Measurements from ENCODE around the gene MSH5.
"Not testable (repeated sequence)": the region's sequence is repeated elsewhere in the genome, so short reads cannot be mapped to it uniquely, and the experiment has no call there.

Gene MSH5

GRCh38 chr6:31701666-31702404 is 38.0 kb upstream of the MSH5 start:
- Histone ChIP-seq H3K4me1 (ENCODE audit: control insufficient read depth, insufficient read depth, low read length, poor library complexity, severe bottlenecking) (peaks cover 18% of the 10 kb centered on the region), H3K27me3 (replicated peaks; ENCODE audit: control insufficient read depth, insufficient read depth, low read length, poor library complexity, severe bottlenecking) (no peaks in the 10 kb centered on the region)

GRCh38 chr6:31702405-31702818 is 37.4 kb upstream of the MSH5 start:
- peaks cover 18% of the 10 kb centered on the region for H3K4me1 ChIP-seq (ENCODE audit: control insufficient read depth, insufficient read depth, low read length, poor library complexity, severe bottlenecking)
- H3K27ac ChIP-seq (ENCODE audit: insufficient read depth, low read length, poor library complexity, severe bottlenecking): peak overlapping the region; percentile 99
- no peaks in the 10 kb centered on the region for H3K27me3 ChIP-seq (replicated peaks; ENCODE audit: control insufficient read depth, insufficient read depth, low read length, poor library complexity, severe bottlenecking)
- H3K36me3 ChIP-seq (ENCODE audit: control insufficient read depth, insufficient read depth, low read length): peaks cover 9% of the 10 kb centered on the region
- H3K4me3 ChIP-seq (ENCODE audit: insufficient read depth, low read depth, low read length, poor library complexity, severe bottlenecking): peak overlapping the region; percentile 91
- H3K9me3 ChIP-seq (ENCODE audit: control insufficient read depth, low read length): no peaks in the 10 kb centered on the region
- no peak for DNase-seq

More at GRCh38 chr6:31701666-31702404, 38.0 kb upstream of the MSH5 start:
- no peak overlapping the region for H3K27ac ChIP-seq (ENCODE audit: insufficient read depth, low read length, poor library complexity, severe bottlenecking)
- H3K4me3 ChIP-seq (ENCODE audit: insufficient read depth, low read depth, low read length, poor library complexity, severe bottlenecking): peak overlapping the region; percentile 91
- peaks cover 11% of the 10 kb centered on the region for H3K36me3 ChIP-seq (ENCODE audit: control insufficient read depth, insufficient read depth, low read length)
- DNase-seq: no peak
- H3K9me3 ChIP-seq (ENCODE audit: control insufficient read depth, low read length): no peaks in the 10 kb centered on the region

GRCh38 chr6:31702819-31703716 is 36.7 kb upstream of the MSH5 start, which contains the start of gene ABHD16A:
ABHD16A (minus strand) TSS chr6:31703324; CDS start chr6:31703281, 43 bp downstream.
- H3K36me3 ChIP-seq (ENCODE audit: control insufficient read depth, insufficient read depth, low read length): peaks cover 9% of the 10 kb centered on the region
- DNase-seq: peak; percentile 89 to 94 (median 94)
- H3K9me3 ChIP-seq (ENCODE audit: control insufficient read depth, low read length): no peaks in the 10 kb centered on the region
- H3K27me3 ChIP-seq (replicated peaks; ENCODE audit: control insufficient read depth, insufficient read depth, low read length, poor library complexity, severe bottlenecking): no peaks in the 10 kb centered on the region
- H3K27ac ChIP-seq (ENCODE audit: insufficient read depth, low read length, poor library complexity, severe bottlenecking): peak within 1 kb of the TSS; percentile 99
- peaks cover 18% of the 10 kb centered on the region for H3K4me1 ChIP-seq (ENCODE audit: control insufficient read depth, insufficient read depth, low read length, poor library complexity, severe bottlenecking)
- H3K4me3 ChIP-seq (ENCODE audit: insufficient read depth, low read depth, low read length, poor library complexity, severe bottlenecking): peak within 1 kb of the TSS; percentile 91

GRCh38 chr6:31705931-31706330 is 33.9 kb upstream of the MSH5 start:
- DNase-seq: no peak
- no peak overlapping the region for H3K4me3 ChIP-seq (ENCODE audit: insufficient read depth, low read depth, low read length, poor library complexity, severe bottlenecking)
- H3K27me3 ChIP-seq (replicated peaks; ENCODE audit: control insufficient read depth, insufficient read depth, low read length, poor library complexity, severe bottlenecking): no peaks in the 10 kb centered on the region
- no peak overlapping the region for H3K27ac ChIP-seq (ENCODE audit: insufficient read depth, low read length, poor library complexity, severe bottlenecking)
- H3K4me1 ChIP-seq (ENCODE audit: control insufficient read depth, insufficient read depth, low read length, poor library complexity, severe bottlenecking): peaks cover 15% of the 10 kb centered on the region
- H3K9me3 ChIP-seq (ENCODE audit: control insufficient read depth, low read length): no peaks in the 10 kb centered on the region
- H3K36me3 ChIP-seq (ENCODE audit: control insufficient read depth, insufficient read depth, low read length): no peaks in the 10 kb centered on the region

GRCh38 chr6:31706599-31706998 is 33.2 kb upstream of the MSH5 start, which contains the start of gene LY6G6F:
LY6G6F (plus strand) TSS chr6:31706866; CDS start chr6:31706907, 41 bp downstream.
- no peaks in the 10 kb centered on the region for H3K36me3 ChIP-seq (ENCODE audit: control insufficient read depth, insufficient read depth, low read length)
- H3K4me3 ChIP-seq (ENCODE audit: insufficient read depth, low read depth, low read length, poor library complexity, severe bottlenecking): no peak within 1 kb of the TSS
- DNase-seq: no peak
- no peaks in the 10 kb centered on the region for H3K27me3 ChIP-seq (replicated peaks; ENCODE audit: control insufficient read depth, insufficient read depth, low read length, poor library complexity, severe bottlenecking)
- H3K9me3 ChIP-seq (ENCODE audit: control insufficient read depth, low read length): no peaks in the 10 kb centered on the region
- H3K27ac ChIP-seq (ENCODE audit: insufficient read depth, low read length, poor library complexity, severe bottlenecking): no peak within 1 kb of the TSS
- H3K4me1 ChIP-seq (ENCODE audit: control insufficient read depth, insufficient read depth, low read length, poor library complexity, severe bottlenecking): peaks cover 12% of the 10 kb centered on the region

- Histone ChIP-seq H3K9me3 (ENCODE audit: control insufficient read depth, low read length) (no peaks in the 10 kb centered on the region), H3K27ac (ENCODE audit: insufficient read depth, low read length, poor library complexity, severe bottlenecking) (no peak overlapping the region), H3K36me3 (ENCODE audit: control insufficient read depth, insufficient read depth, low read length) (no peaks in the 10 kb centered on the region), H3K27me3 (replicated peaks; ENCODE audit: control insufficient read depth, insufficient read depth, low read length, poor library complexity, severe bottlenecking) (no peaks in the 10 kb centered on the region), H3K4me1 (ENCODE audit: control insufficient read depth, insufficient read depth, low read length, poor library complexity, severe bottlenecking) (peaks cover 3% of the 10 kb centered on the region), H3K4me3 (ENCODE audit: insufficient read depth, low read depth, low read length, poor library complexity, severe bottlenecking) (no peak overlapping the region)
- no peak for DNase-seq
Observed at GRCh38 chr6:31707701-31708100, 32.1 kb upstream of the MSH5 start.

GRCh38 chr6:31708224-31708623 is 31.6 kb upstream of the MSH5 start:
- Histone ChIP-seq H3K27ac (ENCODE audit: insufficient read depth, low read length, poor library complexity, severe bottlenecking) (no peak overlapping the region), H3K9me3 (ENCODE audit: control insufficient read depth, low read length) (no peaks in the 10 kb centered on the region), H3K4me1 (ENCODE audit: control insufficient read depth, insufficient read depth, low read length, poor library complexity, severe bottlenecking) (peaks cover 3% of the 10 kb centered on the region), H3K36me3 (ENCODE audit: control insufficient read depth, insufficient read depth, low read length) (no peaks in the 10 kb centered on the region), H3K4me3 (ENCODE audit: insufficient read depth, low read depth, low read length, poor library complexity, severe bottlenecking) (no peak overlapping the region), H3K27me3 (replicated peaks; ENCODE audit: control insufficient read depth, insufficient read depth, low read length, poor library complexity, severe bottlenecking) (no peaks in the 10 kb centered on the region)
- DNase-seq: no peak

DNA sequence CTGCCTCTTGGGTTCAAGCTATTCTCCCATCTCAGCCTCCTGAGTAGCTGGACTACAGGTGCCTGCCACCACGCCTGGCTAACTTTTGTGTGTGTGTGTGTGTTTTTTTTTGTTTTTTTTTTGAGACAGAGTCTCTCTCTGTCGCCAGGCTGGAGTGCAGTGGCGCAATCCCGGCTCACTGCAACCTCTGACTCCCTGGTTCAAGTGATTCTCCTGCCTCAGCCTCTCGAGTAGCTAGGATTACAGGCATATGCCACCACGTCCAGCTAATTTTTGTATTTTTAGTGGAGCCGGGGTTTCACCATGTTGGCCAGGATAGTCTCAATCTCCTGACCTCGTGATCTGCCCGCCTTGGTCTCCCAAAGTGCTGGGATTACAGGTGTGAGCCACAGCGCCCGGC is 30.6 kb upstream of the MSH5 start:
- H3K4me3 ChIP-seq (ENCODE audit: insufficient read depth, low read depth, low read length, poor library complexity, severe bottlenecking); H3K27ac ChIP-seq (ENCODE audit: insufficient read depth, low read length, poor library complexity, severe bottlenecking); H3K36me3 ChIP-seq (ENCODE audit: control insufficient read depth, insufficient read depth, low read length); H3K4me1 ChIP-seq (ENCODE audit: control insufficient read depth, insufficient read depth, low read length, poor library complexity, severe bottlenecking); DNase-seq; H3K27me3 ChIP-seq (replicated peaks; ENCODE audit: control insufficient read depth, insufficient read depth, low read length, poor library complexity, severe bottlenecking); H3K9me3 ChIP-seq (ENCODE audit: control insufficient read depth, low read length): not testable (repeated sequence)

- H3K27ac ChIP-seq (ENCODE audit: insufficient read depth, low read length, poor library complexity, severe bottlenecking): no peak overlapping the region
- no peaks in the 10 kb centered on the region for H3K36me3 ChIP-seq (ENCODE audit: control insufficient read depth, insufficient read depth, low read length)
- H3K9me3 ChIP-seq (ENCODE audit: control insufficient read depth, low read length): no peaks in the 10 kb centered on the region
- no peaks in the 10 kb centered on the region for H3K27me3 ChIP-seq (replicated peaks; ENCODE audit: control insufficient read depth, insufficient read depth, low read length, poor library complexity, severe bottlenecking)
- DNase-seq: no peak
- no peak overlapping the region for H3K4me3 ChIP-seq (ENCODE audit: insufficient read depth, low read depth, low read length, poor library complexity, severe bottlenecking)
- H3K4me1 ChIP-seq (ENCODE audit: control insufficient read depth, insufficient read depth, low read length, poor library complexity, severe bottlenecking): peaks cover 3% of the 10 kb centered on the region
Observed at GRCh38 chr6:31710523-31711219, 29.1 kb upstream of the MSH5 start.
